Measurements from ENCODE around the gene TAS2R39.

TAS2R39 gene

GRCh38 chr7:143183024-143183423 lies at the start of gene TAS2R39:
TSS of gene TAS2R39 (plus strand) at chr7:143183419. CDS start at chr7:143183419, 0 bp downstream.
- TF ChIP-seq EZH2 (IDR thresholded peaks at IDR 0.05; ENCODE audit: borderline replicate concordance, low read length) (no peak), CTCF (IDR thresholded peaks at IDR 0.05; ENCODE audit: low read length) (no peak)
- H3K36me3 ChIP-seq (ENCODE audit: insufficient read depth, low read length): no peaks in the 10 kb centered on the region
- H3K9ac ChIP-seq (ENCODE audit: low read length): no peak within 1 kb of the TSS
- no peak within 1 kb of the TSS for H2AFZ ChIP-seq (ENCODE audit: low read length)
- no peaks in the 10 kb centered on the region; the same call in 1 of the 2 replicates for H4K20me1 ChIP-seq (ENCODE audit: insufficient read depth, low read length)
- H3K9me2 ChIP-seq (ENCODE audit: low read depth, low read length): 0 out of 2 replicates have a peak, but pooled peaks cover 3% of the 10 kb centered on the region
- no peak within 1 kb of the TSS for H3K4me2 ChIP-seq (ENCODE audit: low read length)
- no peaks in the 10 kb centered on the region for H3K27me3 ChIP-seq (ENCODE audit: insufficient read depth, low read length)
- H3K79me2 ChIP-seq (ENCODE audit: insufficient read depth, low read length): no peaks in the 10 kb centered on the region
- no peak within 1 kb of the TSS for H3K27ac ChIP-seq (ENCODE audit: low read depth, low read length, poor library complexity, severe bottlenecking)
- H3K4me3 ChIP-seq (ENCODE audit: low read depth, low read length, poor library complexity, severe bottlenecking): no peak within 1 kb of the TSS
- H3K4me1 ChIP-seq (ENCODE audit: insufficient read depth, low read length, severe bottlenecking): no peaks in the 10 kb centered on the region
- H3F3A ChIP-seq (ENCODE audit: insufficient read depth, low read length): no peaks in the 10 kb centered on the region
- H3K9me3 ChIP-seq (ENCODE audit: low read length): 0 out of 2 replicates have a peak, but pooled peaks cover 4% of the 10 kb centered on the region

- Histone ChIP-seq H2AFZ (ENCODE audit: low read length) (no peak overlapping the region), H3K27me3 (ENCODE audit: insufficient read depth, low read length) (no peaks in the 10 kb centered on the region), H3K27ac (ENCODE audit: low read depth, low read length, poor library complexity, severe bottlenecking) (no peak overlapping the region), H3K4me2 (ENCODE audit: low read length) (no peak overlapping the region), H3K9ac (ENCODE audit: low read length) (no peak overlapping the region), H3F3A (ENCODE audit: insufficient read depth, low read length) (no peaks in the 10 kb centered on the region), H3K9me2 (ENCODE audit: low read depth, low read length) (no peaks in the 10 kb centered on the region), H3K4me1 (ENCODE audit: insufficient read depth, low read length, severe bottlenecking) (no peaks in the 10 kb centered on the region), H3K4me3 (ENCODE audit: low read depth, low read length, poor library complexity, severe bottlenecking) (no peak overlapping the region), H4K20me1 (ENCODE audit: insufficient read depth, low read length) (no peaks in the 10 kb centered on the region), H3K9me3 (ENCODE audit: low read length) (no peaks in the 10 kb centered on the region), H3K36me3 (ENCODE audit: insufficient read depth, low read length) (no peaks in the 10 kb centered on the region), H3K79me2 (ENCODE audit: insufficient read depth, low read length) (no peaks in the 10 kb centered on the region)
- TF ChIP-seq CTCF (IDR thresholded peaks at IDR 0.05; ENCODE audit: low read length): no peak
- TF ChIP-seq EZH2 (IDR thresholded peaks at IDR 0.05; ENCODE audit: borderline replicate concordance, low read length): no peak
Observed at GRCh38 chr7:143147070-143147469, 36.1 kb upstream of the TAS2R39 start.

- no peaks in the 10 kb centered on the region for H4K20me1 ChIP-seq (ENCODE audit: insufficient read depth, low read length)
Observed at GRCh38 chr7:143148050-143148449, 35.2 kb upstream of the TAS2R39 start.

More at GRCh38 chr7:143148050-143148449, 35.2 kb upstream of the TAS2R39 start:
- no peaks in the 10 kb centered on the region for H3K79me2 ChIP-seq (ENCODE audit: insufficient read depth, low read length)
- no peaks in the 10 kb centered on the region for H3F3A ChIP-seq (ENCODE audit: insufficient read depth, low read length)
- H3K4me3 ChIP-seq (ENCODE audit: low read depth, low read length, poor library complexity, severe bottlenecking): no peak overlapping the region
- no peaks in the 10 kb centered on the region for H3K9me3 ChIP-seq (ENCODE audit: low read length)
- H2AFZ ChIP-seq (ENCODE audit: low read length): no peak overlapping the region
- H3K9ac ChIP-seq (ENCODE audit: low read length): no peak overlapping the region
- no peak overlapping the region for H3K27ac ChIP-seq (ENCODE audit: low read depth, low read length, poor library complexity, severe bottlenecking)
- TF ChIP-seq EZH2 (IDR thresholded peaks at IDR 0.05; ENCODE audit: borderline replicate concordance, low read length): no peak
- TF ChIP-seq CTCF (IDR thresholded peaks at IDR 0.05; ENCODE audit: low read length): no peak
- no peaks in the 10 kb centered on the region for H3K9me2 ChIP-seq (ENCODE audit: low read depth, low read length)
- H3K4me2 ChIP-seq (ENCODE audit: low read length): no peak overlapping the region
- no peaks in the 10 kb centered on the region for H3K27me3 ChIP-seq (ENCODE audit: insufficient read depth, low read length)
- H3K4me1 ChIP-seq (ENCODE audit: insufficient read depth, low read length, severe bottlenecking): no peaks in the 10 kb centered on the region
- H3K36me3 ChIP-seq (ENCODE audit: insufficient read depth, low read length): no peaks in the 10 kb centered on the region

Data from OCI-LY1 (cell line).